CD14-positive monocyte (primary cell): ENCODE results near the gene MRPS27. TPM values are rescaled to one million over a fixed set of nuclear protein-coding genes. Genes with fewer than 3 reads are reported as not detected.

ENCODE experiments used
- DNase-seq, 3 donors: peaks; one replicate each; pipeline ENCODE4 v3.0.0-alpha.2; 2011 to 2022
- H2AFZ ChIP-seq: 2 replicates; pipeline ENCODE4 v1.6.0; 2012; ENCODE audit warnings: mild to moderate bottlenecking, low read depth, low read length, inconsistent platforms; ENCODE audit not compliant: insufficient read depth, poor library complexity, severe bottlenecking
- H3K27ac ChIP-seq, 2 donors: 1 replicate in 1 of 2; 2 replicates in 1 of 2; pipeline ENCODE4 v1.5.1; 2012 to 2013; ENCODE audit warnings: low read length in 2 of 2, control low read depth in 1 of 2, inconsistent platforms in 1 of 2, low read depth in 1 of 2, mild to moderate bottlenecking in 1 of 2
- H3K27me3 ChIP-seq, 2 donors: one replicate each; pipeline versions ENCODE4 v1.6.0 to v1.6.1; 2011 to 2013; ENCODE audit warnings: low read length in 2 of 2; ENCODE audit not compliant: control insufficient read depth in 2 of 2, insufficient read depth in 2 of 2
- H3K36me3 ChIP-seq, 2 donors: replicated peaks in 1 of 2; 1 replicate in 1 of 2; 2 replicates in 1 of 2; pipeline versions ENCODE4 v1.5.1 to v1.6.1; 2012 to 2013; ENCODE audit warnings: low read length in 2 of 2, control low read depth in 1 of 2, inconsistent platforms in 1 of 2, mild to moderate bottlenecking in 1 of 2; ENCODE audit not compliant: insufficient read depth in 2 of 2, control insufficient read depth in 1 of 2
- H3K4me1 ChIP-seq, 2 donors: 1 replicate in 1 of 2; 2 replicates in 1 of 2; pipeline versions ENCODE4 v1.5.1 to v1.6.1; 2012 to 2013; ENCODE audit warnings: low read length in 2 of 2, control low read depth in 1 of 2, inconsistent platforms in 1 of 2, mild to moderate bottlenecking in 1 of 2, moderate library complexity in 1 of 2; ENCODE audit not compliant: insufficient read depth in 2 of 2, control insufficient read depth in 1 of 2
- H3K4me2 ChIP-seq: replicated peaks from 2 replicates; pipeline ENCODE3; 2012; ENCODE audit warnings: low read length, moderate library complexity, mild to moderate bottlenecking; ENCODE audit not compliant: poor library complexity, severe bottlenecking; ENCODE audit errors: extremely low read depth
- H3K4me3 ChIP-seq, 3 experiments: fragments of 200-600 bp in 1 of 3; sonication (generic) in 1 of 3; replicated peaks in 1 of 3; 1 replicate in 2 of 3; 2 replicates in 1 of 3; pipeline ENCODE4 v1.5.1; 2011 to 2013; ENCODE audit warnings: low read length in 3 of 3, mild to moderate bottlenecking in 3 of 3, control low read depth in 2 of 3, low read depth in 2 of 3, inconsistent platforms in 1 of 3, moderate library complexity in 1 of 3
- H3K79me2 ChIP-seq: 2 replicates; pipeline ENCODE4 v1.6.0; 2012; ENCODE audit warnings: mild to moderate bottlenecking, control low read depth, inconsistent platforms, low read length, moderate library complexity; ENCODE audit not compliant: insufficient read depth
- H3K9ac ChIP-seq: 2 replicates; pipeline ENCODE4 v1.6.0; 2017; ENCODE audit warnings: low read length, mild to moderate bottlenecking; ENCODE audit not compliant: insufficient read depth, poor library complexity, severe bottlenecking
- H3K9me3 ChIP-seq, 2 donors: replicated peaks in 1 of 2; 1 replicate in 1 of 2; 2 replicates in 1 of 2; pipeline versions ENCODE4 v1.5.1 to v1.6.1; 2012 to 2013; ENCODE audit warnings: low read length in 2 of 2, control low read depth in 1 of 2; ENCODE audit not compliant: control insufficient read depth in 1 of 2, insufficient read depth in 1 of 2
- H4K20me1 ChIP-seq: 2 replicates; pipeline ENCODE4 v1.6.0; 2012; ENCODE audit warnings: mild to moderate bottlenecking, low read length, control low read depth, moderate library complexity; ENCODE audit not compliant: insufficient read depth
- H3K27ac Mint-ChIP-seq, 7 donors: one replicate each; pipeline ENCODE4 v1.8.0; 2020; ENCODE audit warnings: mild to moderate bottlenecking in 7 of 7, mixed read lengths in 7 of 7, moderate library complexity in 6 of 7, inconsistent platforms in 2 of 7
- H3K27me3 Mint-ChIP-seq, 3 donors: one replicate each; pipeline ENCODE4 v1.8.0; 2021 to 2022; ENCODE audit warnings: low read depth in 3 of 3, mild to moderate bottlenecking in 3 of 3, mixed read lengths in 3 of 3, moderate library complexity in 3 of 3, inconsistent platforms in 1 of 3
- H3K36me3 Mint-ChIP-seq, 2 donors: one replicate each; pipeline ENCODE4 v1.8.0; 2020; ENCODE audit warnings: mixed read lengths in 2 of 2, inconsistent platforms in 1 of 2, mild to moderate bottlenecking in 1 of 2
- H3K4me1 Mint-ChIP-seq: one replicate; pipeline ENCODE4 v1.8.0; 2020; ENCODE audit warnings: mild to moderate bottlenecking, mixed read lengths
- H3K4me3 Mint-ChIP-seq, 2 donors: one replicate each; pipeline ENCODE4 v1.8.0; 2020; ENCODE audit warnings: mild to moderate bottlenecking in 2 of 2, mixed read lengths in 2 of 2, moderate library complexity in 1 of 2
- H3K9me3 Mint-ChIP-seq, 7 donors: one replicate each; pipeline ENCODE4 v1.8.0; 2020 to 2022; ENCODE audit warnings: mixed read lengths in 7 of 7, mild to moderate bottlenecking in 6 of 7, moderate library complexity in 6 of 7, inconsistent platforms in 2 of 7
- WGBS: methylation state at CpG from one replicate; pipeline ENCODE4 v1.1.5; 2013; ENCODE audit warnings: missing lambda C conversion rate; ENCODE audit not compliant: insufficient coverage; 5-methylcytosine and 5-hydroxymethylcytosine counted together
- intact Hi-C, 2 donors: fragments of 100-400 bp; cut with micrococcal nuclease; formaldehyde crosslinking; loops; one replicate each; pipeline versions ENCODE4 v1.15.0 to v1.15.1; 2023
- polyA plus RNA-seq, 3 donors: library from polyadenylated mRNA; depleted of rRNA in 1 of 3; unstranded in 2 of 3; stranded (reverse) in 1 of 3; fragments of 300-500 nt in 2 of 3; fragments of >200 nt in 1 of 3; fragmentation: Illumina TruSeq in 2 of 3; gene quantifications; 1 replicate in 2 of 3; 2 replicates in 1 of 3; pipeline ENCODE4 v1.2.3, GENCODE V29; 2012 to 2021
- TF ChIP-seq, protein P1 (sequence below): fragments of 200-600 bp; IDR thresholded peaks from one replicate; pipeline ENCODE4 v1.8.0; 2022; ENCODE audit warnings: antibody characterized with exemption, mild to moderate bottlenecking

The MRPS27 gene
- polyA plus RNA-seq, 3 donors = 13.3 to 19.2 (median 15.3) TPM

DNA sequence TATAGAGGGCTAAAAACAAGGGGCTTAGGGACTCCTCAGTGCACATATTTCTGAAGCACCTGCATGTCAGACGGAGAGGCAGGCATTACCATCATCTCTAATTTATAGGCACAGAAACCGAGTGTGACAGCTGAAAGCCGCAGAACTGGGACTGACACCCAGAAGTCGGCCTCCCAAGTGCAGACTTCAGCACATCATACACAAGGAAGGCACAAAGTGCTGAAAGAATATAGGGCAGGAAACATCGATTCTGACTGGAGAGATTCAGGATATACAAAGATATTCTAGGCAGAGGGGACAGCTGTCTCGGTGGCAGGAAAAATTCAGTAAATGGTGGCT is 11.2 kb downstream of the MRPS27 start:
- TF ChIP-seq, protein P1, sequence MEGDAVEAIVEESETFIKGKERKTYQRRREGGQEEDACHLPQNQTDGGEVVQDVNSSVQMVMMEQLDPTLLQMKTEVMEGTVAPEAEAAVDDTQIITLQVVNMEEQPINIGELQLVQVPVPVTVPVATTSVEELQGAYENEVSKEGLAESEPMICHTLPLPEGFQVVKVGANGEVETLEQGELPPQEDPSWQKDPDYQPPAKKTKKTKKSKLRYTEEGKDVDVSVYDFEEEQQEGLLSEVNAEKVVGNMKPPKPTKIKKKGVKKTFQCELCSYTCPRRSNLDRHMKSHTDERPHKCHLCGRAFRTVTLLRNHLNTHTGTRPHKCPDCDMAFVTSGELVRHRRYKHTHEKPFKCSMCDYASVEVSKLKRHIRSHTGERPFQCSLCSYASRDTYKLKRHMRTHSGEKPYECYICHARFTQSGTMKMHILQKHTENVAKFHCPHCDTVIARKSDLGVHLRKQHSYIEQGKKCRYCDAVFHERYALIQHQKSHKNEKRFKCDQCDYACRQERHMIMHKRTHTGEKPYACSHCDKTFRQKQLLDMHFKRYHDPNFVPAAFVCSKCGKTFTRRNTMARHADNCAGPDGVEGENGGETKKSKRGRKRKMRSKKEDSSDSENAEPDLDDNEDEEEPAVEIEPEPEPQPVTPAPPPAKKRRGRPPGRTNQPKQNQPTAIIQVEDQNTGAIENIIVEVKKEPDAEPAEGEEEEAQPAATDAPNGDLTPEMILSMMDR = no peak
- no peaks in the 10 kb centered on the region for H4K20me1 ChIP-seq
- peak overlapping the region in 1 of 2 donors; percentile 36 for H3K27ac ChIP-seq
- H3K4me3 Mint-ChIP-seq = no peak overlapping the region
- intact Hi-C loops = loop anchor here in 1 of 2 donors (5.0 kb wide), 1 partner anchor 172 kb away; no protein-coding TSS in a partner anchor
- peaks cover 8 to 10% of the 10 kb centered on the region in 2 donors for H3K4me1 ChIP-seq
- peaks cover 0 to 2% (median 2%) of the 10 kb centered on the region in 3 donors for H3K27me3 Mint-ChIP-seq
- no peaks in the 10 kb centered on the region for H3K9me3 Mint-ChIP-seq
- H3K36me3 Mint-ChIP-seq = peaks cover 24 to 44% of the 10 kb centered on the region in 2 donors
- H3K9ac ChIP-seq = no peak overlapping the region
- peak overlapping the region in 4 of 7 donors; percentile 41 to 95 (median 68) for H3K27ac Mint-ChIP-seq
- DNase-seq = no peak
- H2AFZ ChIP-seq = peak overlapping the region; percentile 60
- no peaks in the 10 kb centered on the region for H3K27me3 ChIP-seq
- H3K4me1 Mint-ChIP-seq = peaks cover 18% of the 10 kb centered on the region
- peak overlapping the region; percentile 51 for H3K4me2 ChIP-seq
- no peaks in the 10 kb centered on the region for H3K9me3 ChIP-seq
- peaks cover 32 to 45% of the 10 kb centered on the region in 2 donors for H3K36me3 ChIP-seq
- 85% methylated on average over 3 of the region's 6 CpGs for WGBS
- peak overlapping the region in 1 of 3 experiments; percentile 32 for H3K4me3 ChIP-seq
- peaks cover 30% of the 10 kb centered on the region for H3K79me2 ChIP-seq

DNA sequence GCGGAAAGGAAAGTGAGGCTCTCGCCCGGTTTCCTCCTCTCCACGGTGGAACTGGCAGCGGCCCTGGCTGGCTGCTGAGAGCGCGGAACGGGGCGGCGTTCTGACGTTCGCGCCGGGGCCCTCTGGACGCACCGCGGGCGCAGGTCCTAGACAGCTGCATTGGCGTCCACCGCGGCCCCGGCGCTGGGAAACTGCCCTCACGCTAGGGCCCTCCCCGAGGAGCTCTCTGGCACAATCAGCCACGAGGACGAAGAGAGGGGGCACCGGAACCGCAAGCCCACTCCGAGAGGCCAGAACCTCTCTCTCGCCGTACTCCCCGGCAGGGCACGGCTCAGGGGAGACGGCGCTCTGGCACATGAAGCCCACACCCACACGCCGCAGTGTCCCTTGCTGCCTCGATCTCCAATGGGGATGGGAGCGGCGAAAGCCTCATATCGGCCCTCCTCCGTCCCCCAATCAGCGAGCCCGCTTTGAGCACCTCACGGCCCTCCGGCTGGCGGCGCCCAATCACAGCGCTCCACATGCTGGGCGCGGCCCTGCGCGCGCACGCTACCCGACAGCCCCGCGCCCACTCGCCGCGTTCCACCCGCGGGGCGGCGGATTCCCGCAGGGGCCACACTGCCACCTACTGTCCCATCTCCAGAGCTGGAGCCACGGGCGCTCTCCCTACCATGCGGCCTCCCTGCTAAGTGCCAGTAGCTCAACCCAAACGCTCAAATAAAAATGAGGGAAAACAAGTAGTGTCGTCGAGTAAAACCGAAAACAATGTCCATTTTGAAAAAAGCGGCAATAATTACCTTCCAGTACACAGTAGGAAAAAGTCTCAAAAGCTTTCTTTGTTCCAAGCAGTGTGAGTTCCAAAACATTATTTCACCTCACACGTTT is 11.8 kb downstream of the MRPS27 start:
- WGBS = 2% methylated on average over 75 of the region's 76 CpGs
- intact Hi-C loops = loop anchor here in 1 of 2 donors (5.0 kb wide), 1 partner anchor 171 kb away; no protein-coding TSS in a partner anchor
- no peaks in the 10 kb centered on the region for H3K27me3 ChIP-seq

More for the DNA sequence above, 11.8 kb downstream of the MRPS27 start:
- peak overlapping the region; percentile 91 for H3K9ac ChIP-seq
- peaks cover 20 to 39% of the 10 kb centered on the region in 2 donors for H3K36me3 Mint-ChIP-seq
- H3K4me2 ChIP-seq = peak overlapping the region; percentile 70
- peak overlapping the region; percentile 90 to 93 for H3K4me3 Mint-ChIP-seq
- peaks cover 18% of the 10 kb centered on the region for H3K4me1 Mint-ChIP-seq
- peaks cover 29 to 39% of the 10 kb centered on the region in 2 donors for H3K36me3 ChIP-seq
- H4K20me1 ChIP-seq = no peaks in the 10 kb centered on the region
- peak overlapping the region; percentile 92 to 95 for H3K27ac ChIP-seq
- DNase-seq = peak; percentile 96 to 97 (median 96)
- H2AFZ ChIP-seq = peak overlapping the region; percentile 94
- H3K79me2 ChIP-seq = peaks cover 30% of the 10 kb centered on the region
- no peaks in the 10 kb centered on the region for H3K9me3 ChIP-seq
- H3K4me1 ChIP-seq = peaks cover 8 to 10% of the 10 kb centered on the region in 2 donors
- peak overlapping the region; percentile 93 to 97 (median 95) for H3K27ac Mint-ChIP-seq
- peaks cover 0 to 2% (median 2%) of the 10 kb centered on the region in 3 donors for H3K27me3 Mint-ChIP-seq
- peak overlapping the region; percentile 67 to 89 (median 82) for H3K4me3 ChIP-seq
- H3K9me3 Mint-ChIP-seq = no peaks in the 10 kb centered on the region
- TF ChIP-seq, protein P1 = peak; percentile 84
